GM19035 (cell line): ENCODE measurements around the gene SPG21.

ENCODE experiments used
- ATAC-seq: cut with Tn5 transposase; IDR thresholded peaks from one replicate; pipeline ENCODE4 v1.9.1; 2021; ENCODE audit not compliant: unreplicated experiment

SPG21 gene

GRCh38 chr15:64943512-64944225 is 46.0 kb downstream of the SPG21 start:
- no peak for ATAC-seq

DNA sequence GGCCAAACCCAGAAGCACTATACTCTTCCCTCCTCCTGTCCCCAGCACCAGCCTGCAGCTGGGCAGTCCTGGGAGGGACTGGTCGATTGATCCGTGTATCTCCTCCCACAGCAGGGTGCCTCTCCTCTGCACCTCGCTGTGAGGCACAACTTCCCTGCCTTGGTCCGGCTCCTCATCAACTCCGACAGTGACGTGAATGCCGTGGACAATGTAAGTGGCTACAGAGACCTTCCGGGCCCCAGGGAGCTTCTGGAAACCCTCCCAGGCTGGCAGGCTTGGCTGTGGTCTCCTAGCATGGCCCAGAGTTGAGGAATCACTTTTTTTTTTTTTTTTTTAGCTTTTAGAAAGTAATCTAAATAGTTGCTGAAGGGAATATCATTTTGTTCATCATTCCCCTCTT is 47.4 kb downstream of the SPG21 start:
- ATAC-seq = no peak

GRCh38 chr15:64938192-64938591 is 51.5 kb downstream of the SPG21 start:
- ATAC-seq = no peak

- no peak for ATAC-seq
These were observed 55.7 kb downstream of the SPG21 start for GRCh38 chr15:64934023-64934422.

GRCh38 chr15:64931381-64931780 is 58.3 kb downstream of the SPG21 start:
- no peak for ATAC-seq

GRCh38 chr15:64930778-64931371 is 58.8 kb downstream of the SPG21 start:
- no peak for ATAC-seq

- no peak for ATAC-seq
These were observed 59.6 kb downstream of the SPG21 start for GRCh38 chr15:64930019-64930652.

DNA sequence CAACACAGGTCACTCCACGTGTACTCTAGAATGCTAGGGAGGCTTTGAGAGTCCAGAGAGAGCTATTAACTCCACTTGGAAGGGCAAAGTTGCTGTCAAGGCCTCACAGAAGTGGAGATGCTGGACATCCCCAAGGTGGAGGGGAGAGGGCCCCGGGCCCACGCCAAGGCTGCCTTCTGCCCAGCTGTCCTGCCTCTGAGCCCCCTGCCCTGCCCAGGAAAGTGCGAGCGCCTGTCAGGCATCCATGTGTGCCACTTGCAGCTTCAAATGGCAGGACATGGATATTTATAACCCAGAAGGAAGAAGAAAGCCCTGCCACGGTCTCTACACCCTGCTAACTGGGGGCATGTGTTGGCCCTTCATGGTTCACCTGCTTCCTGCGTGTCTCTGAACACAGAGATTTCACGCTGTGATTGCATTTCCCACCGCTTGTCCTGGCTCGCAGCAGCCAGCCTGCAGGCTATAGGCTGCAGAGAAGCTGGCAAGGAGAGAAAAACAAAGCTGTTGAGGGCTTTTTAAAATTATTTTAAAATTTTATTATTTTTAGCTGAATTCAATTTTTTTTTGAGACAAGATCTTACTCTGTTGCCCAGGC is 61.0 kb downstream of the SPG21 start:
- no peak for ATAC-seq

DNA sequence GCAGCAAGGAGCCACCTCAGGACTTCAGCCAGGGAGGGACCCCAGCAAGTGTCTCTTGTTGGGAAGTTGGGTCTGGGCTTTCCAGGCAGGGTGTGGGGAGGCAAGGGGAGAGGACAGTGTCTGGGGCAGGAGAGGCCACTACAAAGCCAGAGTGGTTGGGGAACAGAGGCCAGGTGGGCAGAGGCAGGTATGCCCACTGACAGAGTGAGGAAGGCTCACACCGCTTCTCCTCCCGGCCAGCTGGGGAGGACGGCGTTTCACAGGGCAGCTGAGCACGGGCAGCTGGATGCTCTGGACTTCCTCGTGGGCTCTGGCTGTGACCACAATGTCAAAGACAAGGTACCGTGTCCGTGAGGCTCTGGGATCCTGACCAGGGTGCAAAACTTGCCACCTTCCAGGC is 63.1 kb downstream of the SPG21 start:
- no peak for ATAC-seq

DNA sequence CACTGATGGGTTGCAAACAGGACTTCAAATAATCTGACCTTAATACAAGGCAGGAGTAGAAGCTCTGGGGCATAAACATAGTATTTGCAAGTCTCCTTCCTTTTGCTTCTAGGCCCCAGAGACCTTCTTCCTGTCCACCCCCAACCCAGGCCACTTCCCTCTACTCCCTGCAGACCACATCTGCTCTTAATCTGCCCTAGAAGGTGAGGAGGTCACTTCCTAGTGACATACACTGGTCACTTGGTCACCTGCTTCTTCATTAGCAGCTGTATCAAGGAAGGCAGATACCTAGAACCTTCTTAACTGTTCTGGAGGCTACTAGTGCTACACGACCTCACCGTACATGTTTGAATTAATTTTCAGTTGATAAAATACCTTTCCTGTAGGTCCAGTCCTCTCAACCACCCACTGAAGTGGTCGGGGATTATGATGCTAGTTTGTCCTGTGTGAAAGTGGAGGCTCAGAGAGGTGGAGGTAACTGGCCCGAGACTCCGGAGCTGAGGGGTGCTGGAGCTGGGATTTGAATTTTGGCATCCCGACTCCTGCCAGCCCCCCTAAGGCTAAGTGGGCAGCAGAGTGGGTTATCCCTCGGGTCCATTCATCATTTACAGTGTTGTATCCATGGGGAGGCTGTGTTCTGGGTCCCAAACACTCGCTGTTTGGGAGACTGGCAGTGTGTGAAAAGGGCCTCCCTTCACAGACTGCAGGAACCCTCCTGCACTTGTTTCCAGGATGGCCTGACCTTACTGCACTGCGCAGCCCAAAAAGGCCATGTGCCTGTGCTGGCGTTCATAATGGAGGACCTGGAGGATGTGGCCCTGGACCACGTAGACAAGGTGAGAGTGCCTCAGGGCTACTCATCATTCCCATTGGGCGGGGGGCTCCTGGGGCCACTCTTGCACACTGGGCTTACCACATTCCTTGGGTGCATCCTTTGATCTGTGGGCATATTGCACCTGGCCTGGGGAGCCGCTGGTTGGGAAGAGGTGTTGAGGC is 64.1 kb downstream of the SPG21 start:
- ATAC-seq = no peak

DNA sequence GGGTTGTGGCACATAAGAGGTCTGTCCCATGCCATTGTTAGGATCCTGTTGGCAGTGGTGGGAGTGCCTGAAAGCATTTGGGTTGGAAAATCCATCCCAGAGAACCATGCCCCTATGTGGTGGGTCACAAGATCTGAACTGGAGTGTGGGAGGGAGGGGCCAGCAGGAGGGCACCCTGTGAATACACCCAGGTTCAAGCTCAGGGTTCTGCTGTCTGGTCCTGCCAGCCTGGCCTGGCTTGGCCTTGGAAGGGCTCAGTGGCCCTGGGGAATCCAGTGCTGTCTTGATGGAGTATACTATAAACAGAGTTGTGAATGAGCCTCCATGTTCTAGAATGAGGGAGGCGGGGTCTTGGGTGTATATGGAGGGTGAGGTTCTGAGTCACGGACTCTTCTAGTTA is 66.2 kb downstream of the SPG21 start:
- ATAC-seq = no peak

DNA sequence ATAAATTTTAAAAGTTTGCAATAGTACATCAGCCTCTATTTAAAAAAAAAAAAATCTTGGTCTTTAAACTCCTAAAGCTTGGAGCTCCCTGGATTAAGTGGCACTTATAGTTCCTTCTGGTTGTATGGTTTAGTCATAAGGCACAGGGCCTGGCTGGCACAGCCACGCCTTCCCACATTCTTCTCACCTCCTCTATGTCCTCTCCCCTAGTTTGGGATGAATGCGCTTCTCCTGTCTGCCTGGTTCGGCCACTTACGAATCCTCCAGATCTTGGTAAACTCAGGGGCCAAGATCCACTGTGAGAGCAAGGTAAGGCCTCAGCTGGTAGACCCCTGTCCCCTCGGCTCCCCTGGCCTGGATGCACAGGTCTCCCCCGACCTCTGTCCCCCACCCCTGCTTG is 68.0 kb downstream of the SPG21 start:
- no peak for ATAC-seq

DNA sequence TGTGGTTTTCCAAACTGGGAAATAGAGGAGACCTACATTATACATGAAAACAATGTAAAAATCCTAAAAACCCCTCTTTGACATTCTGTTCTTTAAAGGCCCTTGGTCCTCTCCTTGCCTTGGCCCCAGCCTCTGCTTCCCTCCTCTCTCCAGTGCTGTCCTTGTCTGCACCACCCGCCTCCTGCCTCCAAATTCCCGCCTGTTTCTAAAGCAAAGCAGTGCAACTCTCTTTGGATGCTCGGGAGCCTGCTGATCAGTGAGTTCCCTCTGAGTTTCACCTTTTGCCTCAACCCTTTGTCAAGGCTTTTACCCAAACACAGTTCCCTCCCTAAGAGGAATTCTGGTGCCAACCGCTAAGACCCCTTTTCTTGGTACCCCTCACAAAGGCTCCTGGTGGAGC is 70.0 kb downstream of the SPG21 start:
- ATAC-seq = no peak

GRCh38 chr15:64917211-64917610 is 72.5 kb downstream of the SPG21 start:
- ATAC-seq = no peak

- no peak for ATAC-seq
These were observed 73.3 kb downstream of the SPG21 start for GRCh38 chr15:64916365-64916764.

- ATAC-seq = no peak
These were observed 74.0 kb downstream of the SPG21 start for GRCh38 chr15:64915518-64916227.
